Activated CD4-positive, alpha-beta T cell treated with anti-CD3 and anti-CD28 coated beads, Interleukin-2, amount 50 U/mL, for 1 hour (primary cell): ENCODE measurements around the gene ZBBX.

Source experiments
- DNase-seq: peaks from one replicate; pipeline ENCODE4 v3.0.0-alpha.2; 2020

ZBBX gene

GRCh38 chr3:167304077-167304476, 76.0 kb downstream of the ZBBX start:
- DNase-seq: no peak

- no peak for DNase-seq
Observed at GRCh38 chr3:167302678-167303077, 77.4 kb downstream of the ZBBX start.

- no peak for DNase-seq
Observed at GRCh38 chr3:167300207-167300606, 79.9 kb downstream of the ZBBX start.

GRCh38 chr3:167289435-167289834, 90.7 kb downstream of the ZBBX start:
- no peak for DNase-seq

- no peak for DNase-seq
Observed at GRCh38 chr3:167288737-167289136, 91.4 kb downstream of the ZBBX start.

DNA sequence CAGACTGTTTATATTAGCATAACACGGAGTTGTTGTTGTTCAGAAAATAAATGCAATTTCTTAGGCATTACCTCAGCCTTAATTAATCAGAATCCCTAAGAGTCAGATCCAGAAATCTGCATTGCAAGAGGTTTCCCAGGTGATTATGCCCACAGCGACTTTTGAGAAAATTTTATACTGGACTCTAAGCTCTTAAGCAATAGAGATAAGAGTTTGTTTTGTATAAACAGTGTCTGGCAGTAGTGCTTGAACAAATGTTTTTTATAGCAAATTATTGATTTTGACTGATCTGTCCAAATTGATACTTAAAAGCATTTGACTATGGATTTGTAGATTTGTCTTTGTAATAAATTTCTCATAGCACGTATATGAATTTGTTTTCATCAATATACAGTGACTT, 92.8 kb downstream of the ZBBX start:
- DNase-seq: no peak

- DNase-seq: no peak
Observed at GRCh38 chr3:167274141-167274874, 105.8 kb downstream of the ZBBX start.

- no peak for DNase-seq
Observed at GRCh38 chr3:167253037-167253436, 127.1 kb downstream of the ZBBX start.

GRCh38 chr3:167251678-167252077, 128.4 kb downstream of the ZBBX start:
- no peak for DNase-seq

GRCh38 chr3:167246252-167246651, 133.8 kb downstream of the ZBBX start:
- no peak for DNase-seq

DNA sequence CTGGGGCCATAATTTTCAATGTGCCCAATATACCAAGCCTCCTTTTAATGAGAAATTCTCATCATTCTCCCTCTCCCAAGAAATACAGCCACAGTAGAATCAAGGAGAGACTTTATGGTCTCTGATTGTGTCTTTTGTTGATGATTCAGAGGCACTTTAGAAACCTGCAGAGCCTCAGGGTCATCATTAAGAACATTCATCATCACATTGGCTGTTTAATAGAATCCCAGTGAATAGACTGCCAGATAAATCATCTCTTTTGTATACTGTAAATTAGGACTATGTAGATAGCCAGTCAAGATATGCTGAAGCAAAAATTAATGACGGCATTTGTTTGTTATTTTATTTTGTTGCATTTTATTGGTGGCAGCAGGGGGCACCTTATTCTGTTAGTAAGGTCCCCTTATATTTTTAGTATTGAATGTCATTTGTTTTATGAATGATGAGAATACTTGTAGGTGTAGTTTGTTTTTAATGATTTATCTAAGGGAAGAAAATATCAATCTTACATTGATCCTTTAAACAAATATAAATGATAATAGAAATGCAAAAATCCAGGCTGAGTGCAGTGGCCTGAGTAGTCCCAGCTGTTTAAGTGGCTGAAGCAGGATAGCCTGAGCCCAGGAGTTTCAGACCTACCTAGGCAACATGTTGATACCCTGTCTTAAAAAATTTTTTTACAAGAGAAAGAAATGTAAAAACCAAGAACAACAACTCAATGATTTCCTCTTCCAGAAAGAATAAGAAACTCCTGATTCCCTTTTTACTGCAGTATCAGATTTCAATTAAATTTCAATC, 138.8 kb downstream of the ZBBX start:
- no peak for DNase-seq

DNA sequence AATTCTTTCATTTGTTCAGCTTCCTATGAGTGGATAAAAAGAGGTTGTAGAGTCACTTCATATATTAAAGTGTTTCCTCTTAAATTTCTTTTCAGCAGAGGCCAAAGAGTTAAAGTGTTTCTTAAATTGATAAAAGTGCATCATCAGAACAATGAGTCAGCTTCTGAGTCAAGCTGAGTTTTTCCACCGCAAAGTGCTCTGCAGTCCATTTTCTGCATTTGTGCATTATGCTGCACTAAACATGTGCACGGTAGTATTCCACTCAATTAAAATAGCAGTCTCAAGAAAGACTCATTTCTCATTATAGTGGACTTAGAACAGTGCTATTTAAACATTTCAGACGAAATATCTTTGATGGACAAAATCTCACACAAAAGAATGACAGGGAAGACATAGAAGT, 152.0 kb downstream of the ZBBX start:
- DNase-seq: no peak

GRCh38 chr3:167225821-167226220, 154.3 kb downstream of the ZBBX start:
- DNase-seq: no peak

- DNase-seq: no peak
Observed at GRCh38 chr3:167209011-167209410, 171.1 kb downstream of the ZBBX start.

DNA sequence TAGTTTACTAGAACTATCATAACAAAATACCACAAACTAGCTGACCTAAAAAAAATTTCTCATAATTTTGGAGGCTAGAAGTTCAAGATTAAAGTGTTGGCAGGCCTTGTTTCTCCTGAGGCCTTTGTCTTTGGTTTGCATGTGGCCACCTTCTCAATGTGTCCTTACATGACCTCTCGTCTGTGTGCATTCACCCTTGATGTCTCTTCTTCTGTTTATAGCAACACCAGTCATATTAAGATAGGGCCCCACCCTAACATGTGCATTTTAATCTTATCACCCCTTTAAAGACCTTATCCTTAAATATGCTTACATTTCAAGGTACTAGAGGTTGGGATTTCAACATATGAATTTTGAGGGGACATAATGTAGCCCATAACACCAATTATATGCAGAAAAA, 177.0 kb downstream of the ZBBX start:
- DNase-seq: no peak

GRCh38 chr3:167198949-167199600, 181.0 kb downstream of the ZBBX start:
- no peak for DNase-seq
